Progenitor cell of endocrine pancreas (in vitro differentiated cells): ENCODE data around the gene HDAC6. TPM values are rescaled to one million over a fixed set of nuclear protein-coding genes. Genes with fewer than 3 reads are reported as not detected.

Experiments
- DNase-seq: peaks from one replicate; pipeline ENCODE4 v3.0.0; 2021; ENCODE audit warnings: low spot score; ENCODE audit not compliant: unreplicated experiment
- H3K27ac Mint-ChIP-seq: 2 replicates; pipeline ENCODE4 v1.8.0; 2021; ENCODE audit warnings: mild to moderate bottlenecking, moderate library complexity, mixed read lengths
- H3K27me3 Mint-ChIP-seq: 2 replicates; pipeline ENCODE4 v1.8.0; 2021; ENCODE audit warnings: mixed read lengths
- H3K36me3 Mint-ChIP-seq: 2 replicates; pipeline ENCODE4 v1.8.0; 2022; ENCODE audit warnings: mixed read lengths; ENCODE audit not compliant: insufficient read depth
- H3K4me1 Mint-ChIP-seq: 2 replicates; pipeline ENCODE4 v1.8.0; 2021; ENCODE audit warnings: low read depth, mixed read lengths
- H3K4me3 Mint-ChIP-seq: 2 replicates; pipeline ENCODE4 v1.8.0; 2021; ENCODE audit warnings: low read depth, mild to moderate bottlenecking, moderate library complexity, mixed read lengths
- H3K9me3 Mint-ChIP-seq: 2 replicates; pipeline ENCODE4 v1.8.0; 2021; ENCODE audit warnings: low read depth, mixed read lengths
- total RNA-seq: library from RNA; stranded (reverse); gene quantifications from 2 replicates; pipeline ENCODE4 v1.2.1, GENCODE V29; 2021
- TF ChIP-seq, protein P1 (sequence below): fragments of 200-600 bp; sonication (generic); IDR thresholded peaks from one replicate; pipeline ENCODE4 v1.5.0; 2021; ENCODE audit warnings: antibody characterized with exemption, mild to moderate bottlenecking; ENCODE audit not compliant: unreplicated experiment

Gene HDAC6
- total RNA-seq, 1 donor from 2014 or later = 261 TPM

GRCh38 chrX:48789366-48790220, 12.3 kb upstream of the HDAC6 start:
- Mint-ChIP-seq H3K9me3 (peaks cover 11% of the 10 kb centered on the region), H3K27me3 (peaks cover 19% of the 10 kb centered on the region), H3K36me3 (no peaks in the 10 kb centered on the region), H3K4me3 (no peak overlapping the region), H3K4me1 (peaks cover 2% of the 10 kb centered on the region), H3K27ac (peak overlapping the region; percentile 13)
- no peak for DNase-seq
- TF ChIP-seq, protein P1, sequence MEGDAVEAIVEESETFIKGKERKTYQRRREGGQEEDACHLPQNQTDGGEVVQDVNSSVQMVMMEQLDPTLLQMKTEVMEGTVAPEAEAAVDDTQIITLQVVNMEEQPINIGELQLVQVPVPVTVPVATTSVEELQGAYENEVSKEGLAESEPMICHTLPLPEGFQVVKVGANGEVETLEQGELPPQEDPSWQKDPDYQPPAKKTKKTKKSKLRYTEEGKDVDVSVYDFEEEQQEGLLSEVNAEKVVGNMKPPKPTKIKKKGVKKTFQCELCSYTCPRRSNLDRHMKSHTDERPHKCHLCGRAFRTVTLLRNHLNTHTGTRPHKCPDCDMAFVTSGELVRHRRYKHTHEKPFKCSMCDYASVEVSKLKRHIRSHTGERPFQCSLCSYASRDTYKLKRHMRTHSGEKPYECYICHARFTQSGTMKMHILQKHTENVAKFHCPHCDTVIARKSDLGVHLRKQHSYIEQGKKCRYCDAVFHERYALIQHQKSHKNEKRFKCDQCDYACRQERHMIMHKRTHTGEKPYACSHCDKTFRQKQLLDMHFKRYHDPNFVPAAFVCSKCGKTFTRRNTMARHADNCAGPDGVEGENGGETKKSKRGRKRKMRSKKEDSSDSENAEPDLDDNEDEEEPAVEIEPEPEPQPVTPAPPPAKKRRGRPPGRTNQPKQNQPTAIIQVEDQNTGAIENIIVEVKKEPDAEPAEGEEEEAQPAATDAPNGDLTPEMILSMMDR = no peak

GRCh38 chrX:48790477-48790876, 11.4 kb upstream of the HDAC6 start:
- no peak for DNase-seq
- no peaks in the 10 kb centered on the region for H3K36me3 Mint-ChIP-seq
- H3K4me1 Mint-ChIP-seq = peaks cover 3% of the 10 kb centered on the region
- H3K27me3 Mint-ChIP-seq = peaks cover 16% of the 10 kb centered on the region
- no peak overlapping the region for H3K4me3 Mint-ChIP-seq
- no peak overlapping the region for H3K27ac Mint-ChIP-seq
- TF ChIP-seq, protein P1 = no peak
- peaks cover 9% of the 10 kb centered on the region for H3K9me3 Mint-ChIP-seq

- Mint-ChIP-seq H3K27ac (no peak overlapping the region), H3K9me3 (peaks cover 9% of the 10 kb centered on the region), H3K4me3 (no peak overlapping the region), H3K27me3 (peaks cover 16% of the 10 kb centered on the region), H3K36me3 (no peaks in the 10 kb centered on the region), H3K4me1 (peaks cover 3% of the 10 kb centered on the region)
- no peak for DNase-seq
- TF ChIP-seq, protein P1 = no peak
Observed at GRCh38 chrX:48791063-48791820, 10.6 kb upstream of the HDAC6 start.

DNA sequence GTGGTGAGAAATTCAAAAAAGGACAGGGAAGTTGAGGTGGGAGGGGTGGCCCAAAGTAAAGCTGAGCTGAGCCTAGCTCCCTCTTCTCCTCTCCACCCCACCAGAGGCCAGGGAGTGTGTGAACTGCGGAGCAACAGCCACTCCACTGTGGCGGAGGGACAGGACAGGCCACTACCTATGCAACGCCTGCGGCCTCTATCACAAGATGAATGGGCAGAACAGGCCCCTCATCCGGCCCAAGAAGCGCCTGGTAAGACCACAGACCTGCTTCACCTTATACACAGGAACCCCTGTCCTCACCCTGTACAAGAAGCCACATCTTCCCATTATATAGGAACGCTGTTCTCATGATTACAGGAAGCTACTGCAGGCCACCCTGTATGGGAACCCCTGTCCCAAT, 9.6 kb upstream of the HDAC6 start:
- H3K27me3 Mint-ChIP-seq = peaks cover 11% of the 10 kb centered on the region
- H3K4me1 Mint-ChIP-seq = peaks cover 3% of the 10 kb centered on the region
- H3K36me3 Mint-ChIP-seq = no peaks in the 10 kb centered on the region
- TF ChIP-seq, protein P1 = no peak
- DNase-seq = no peak
- H3K9me3 Mint-ChIP-seq = peaks cover 6% of the 10 kb centered on the region
- H3K27ac Mint-ChIP-seq = no peak overlapping the region
- no peak overlapping the region for H3K4me3 Mint-ChIP-seq

GRCh38 chrX:48793935-48794334, 7.9 kb upstream of the HDAC6 start:
- peaks cover 3% of the 10 kb centered on the region for H3K9me3 Mint-ChIP-seq
- H3K27me3 Mint-ChIP-seq = no peaks in the 10 kb centered on the region

More at GRCh38 chrX:48793935-48794334, 7.9 kb upstream of the HDAC6 start:
- H3K27ac Mint-ChIP-seq = no peak overlapping the region
- no peak for DNase-seq
- TF ChIP-seq, protein P1 = no peak
- H3K4me3 Mint-ChIP-seq = no peak overlapping the region
- no peaks in the 10 kb centered on the region for H3K36me3 Mint-ChIP-seq
- H3K4me1 Mint-ChIP-seq = peaks cover 3% of the 10 kb centered on the region
